Measurements from ENCODE around the gene GIPC2.
A peak's percentile ranks its signal among the peaks of the same experiment; 100 is the strongest.
"Not testable (repeated sequence)": the region's sequence is repeated elsewhere in the genome, so short reads cannot be mapped to it uniquely, and the experiment has no call there.

Gene GIPC2

GRCh38 chr1:78045926-78046778 is at the start of gene GIPC2:
Gene GIPC2 (plus strand): TSS chr1:78045966. CDS start chr1:78046095, 129 bp downstream.
- no peak for DNase-seq (ENCODE audit: low spot score)

- DNase-seq (ENCODE audit: low spot score): no peak
These were observed 49.0 kb upstream of the GIPC2 start for GRCh38 chr1:77996734-77997133.

GRCh38 chr1:78000536-78000935 is 45.2 kb upstream of the GIPC2 start:
- DNase-seq (ENCODE audit: low spot score): not testable (repeated sequence)

GRCh38 chr1:78003070-78003746 is 42.6 kb upstream of the GIPC2 start:
- DNase-seq (ENCODE audit: low spot score): peak; percentile 58

GRCh38 chr1:78003882-78004718 is 41.7 kb upstream of the GIPC2 start:
- peak; percentile 47 for DNase-seq (ENCODE audit: low spot score)

GRCh38 chr1:78004719-78005447 is 40.9 kb upstream of the GIPC2 start, which contains the start of gene DNAJB4:
Gene DNAJB4 (plus strand): TSS chr1:78004939. CDS start chr1:78005111, 172 bp downstream.
- DNase-seq (ENCODE audit: low spot score): peak; percentile 94

- no peak for DNase-seq (ENCODE audit: low spot score)
These were observed 40.4 kb upstream of the GIPC2 start for GRCh38 chr1:78005448-78005722.

GRCh38 chr1:78005755-78006154 is 40.0 kb upstream of the GIPC2 start:
- peak; percentile 45 for DNase-seq (ENCODE audit: low spot score)

GRCh38 chr1:78006521-78006920 is 39.2 kb upstream of the GIPC2 start:
- DNase-seq (ENCODE audit: low spot score): no peak

- no peak for DNase-seq (ENCODE audit: low spot score)
These were observed 38.0 kb upstream of the GIPC2 start for GRCh38 chr1:78007677-78008341.

GRCh38 chr1:78009276-78009675 is 36.5 kb upstream of the GIPC2 start:
- no peak for DNase-seq (ENCODE audit: low spot score)

GRCh38 chr1:78009836-78010235 is 35.9 kb upstream of the GIPC2 start:
- no peak for DNase-seq (ENCODE audit: low spot score)

GRCh38 chr1:78011050-78011449 is 34.7 kb upstream of the GIPC2 start:
- no peak for DNase-seq (ENCODE audit: low spot score)

GRCh38 chr1:78015148-78015547 is 30.6 kb upstream of the GIPC2 start:
- no peak for DNase-seq (ENCODE audit: low spot score)

GRCh38 chr1:78019024-78019423 is 26.7 kb upstream of the GIPC2 start:
- DNase-seq (ENCODE audit: low spot score): no peak

GRCh38 chr1:78021134-78021533 is 24.6 kb upstream of the GIPC2 start:
- DNase-seq (ENCODE audit: low spot score): not testable (repeated sequence)

- no peak for DNase-seq (ENCODE audit: low spot score)
These were observed 16.0 kb upstream of the GIPC2 start for GRCh38 chr1:78029793-78030192.

GRCh38 chr1:78032996-78033796 is 12.6 kb upstream of the GIPC2 start:
- DNase-seq (ENCODE audit: low spot score): no peak

GRCh38 chr1:78033797-78034172 is 12.0 kb upstream of the GIPC2 start:
- no peak for DNase-seq (ENCODE audit: low spot score)

- DNase-seq (ENCODE audit: low spot score): no peak
These were observed 10.6 kb upstream of the GIPC2 start for GRCh38 chr1:78035121-78035520.

Data from putamen (tissue), 1 donor.